Measurements from ENCODE around the gene NCKAP5. TPM values are rescaled to one million over a fixed set of nuclear protein-coding genes. Genes with fewer than 3 reads are reported as not detected.

Gene NCKAP5
- total and polyA plus RNA-seq, 10 donors: 0.39 to 6.0 (median 3.3) TPM

DNA sequence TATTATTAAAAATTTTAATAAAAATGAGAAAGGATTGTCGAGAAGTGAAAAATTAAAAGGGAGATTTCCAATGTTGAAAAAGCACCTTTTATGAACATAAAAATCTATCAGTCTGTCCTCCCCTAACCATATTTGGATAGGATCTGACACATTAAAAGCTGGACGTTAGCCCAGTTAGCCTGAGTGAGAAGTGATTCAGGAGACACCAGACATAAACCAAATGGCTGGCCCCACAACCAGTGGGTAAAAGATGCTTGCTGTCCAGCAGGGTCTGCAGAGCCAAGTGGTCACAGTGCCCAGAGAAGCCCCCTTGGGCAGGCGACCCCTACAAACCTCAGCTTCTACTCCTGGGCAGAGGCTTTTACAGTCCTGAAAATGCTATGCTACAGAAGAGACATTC, 644.5 kb downstream of the NCKAP5 start:
- Histone ChIP-seq H3K36me3 (no peaks in the 10 kb centered on the region), H3K4me3 (no peak overlapping the region), H3K9me3 (no peaks in the 10 kb centered on the region), H3K27ac (no peak overlapping the region), H3K4me1 (no peaks in the 10 kb centered on the region), H3K27me3 (replicated peaks in 1 of 7) (no peaks in the 10 kb centered on the region)
- TF ChIP-seq POLR2A (IDR thresholded peaks at IDR 0.05): no peak
- TF ChIP-seq, protein P1, sequence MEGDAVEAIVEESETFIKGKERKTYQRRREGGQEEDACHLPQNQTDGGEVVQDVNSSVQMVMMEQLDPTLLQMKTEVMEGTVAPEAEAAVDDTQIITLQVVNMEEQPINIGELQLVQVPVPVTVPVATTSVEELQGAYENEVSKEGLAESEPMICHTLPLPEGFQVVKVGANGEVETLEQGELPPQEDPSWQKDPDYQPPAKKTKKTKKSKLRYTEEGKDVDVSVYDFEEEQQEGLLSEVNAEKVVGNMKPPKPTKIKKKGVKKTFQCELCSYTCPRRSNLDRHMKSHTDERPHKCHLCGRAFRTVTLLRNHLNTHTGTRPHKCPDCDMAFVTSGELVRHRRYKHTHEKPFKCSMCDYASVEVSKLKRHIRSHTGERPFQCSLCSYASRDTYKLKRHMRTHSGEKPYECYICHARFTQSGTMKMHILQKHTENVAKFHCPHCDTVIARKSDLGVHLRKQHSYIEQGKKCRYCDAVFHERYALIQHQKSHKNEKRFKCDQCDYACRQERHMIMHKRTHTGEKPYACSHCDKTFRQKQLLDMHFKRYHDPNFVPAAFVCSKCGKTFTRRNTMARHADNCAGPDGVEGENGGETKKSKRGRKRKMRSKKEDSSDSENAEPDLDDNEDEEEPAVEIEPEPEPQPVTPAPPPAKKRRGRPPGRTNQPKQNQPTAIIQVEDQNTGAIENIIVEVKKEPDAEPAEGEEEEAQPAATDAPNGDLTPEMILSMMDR (IDR thresholded peaks at IDR 0.05 in 8 of 11, conservative IDR thresholded peaks at IDR 0.05 in 3 of 11): no peak
- TF ChIP-seq POLR2AphosphoS5 (IDR thresholded peaks at IDR 0.05): no peak
- 58 to 73% (median 68%) methylated on average over 3 of the region's 3 CpGs for WGBS, 5 donors
- no peak for DNase-seq
- intact Hi-C loops (cut with DNase I; ENCODE audit: low total_unique reads): no loop called here

DNA sequence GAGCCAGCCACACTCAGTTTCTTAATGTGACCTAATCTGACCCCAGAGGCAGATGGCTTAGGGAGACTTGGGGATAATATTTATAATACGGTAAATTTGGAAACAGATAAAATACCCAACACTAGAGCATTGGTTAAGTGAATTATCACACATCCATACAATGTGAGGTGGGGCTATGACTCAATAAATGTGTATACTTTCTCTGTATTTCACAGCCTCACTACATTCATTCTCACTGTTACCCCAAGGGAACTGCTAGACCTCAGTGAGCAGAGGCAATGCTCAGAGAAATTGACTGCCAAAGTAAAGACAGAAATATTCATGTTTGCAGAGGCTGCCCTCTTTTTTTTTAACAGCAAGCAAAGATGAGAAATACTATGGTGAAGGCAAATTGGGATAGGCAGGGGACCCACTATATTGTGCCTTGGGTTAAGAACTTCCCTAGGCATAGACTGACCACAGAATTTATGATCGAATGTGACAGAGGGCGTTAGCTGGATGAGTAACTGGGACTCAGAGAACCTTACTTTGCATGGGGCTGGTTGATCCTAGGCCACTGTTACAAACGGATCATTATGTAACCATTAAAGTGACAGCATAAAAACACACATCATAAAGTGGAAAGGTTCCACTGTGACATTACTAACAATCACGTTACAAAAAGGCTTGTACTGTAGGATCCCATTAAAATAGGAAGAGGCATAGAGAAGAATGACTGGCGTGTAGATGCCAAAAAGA, 652.3 kb downstream of the NCKAP5 start:
- WGBS, 5 donors: 73 to 83% (median 79%) methylated on average over 6 of the region's 6 CpGs
- no peak for DNase-seq
- intact Hi-C loops (cut with DNase I; ENCODE audit: low total_unique reads): no loop called here
- Histone ChIP-seq H3K4me3 (no peak overlapping the region), H3K27me3 (replicated peaks in 1 of 7) (no peaks in the 10 kb centered on the region), H3K27ac (no peak overlapping the region), H3K36me3 (no peaks in the 10 kb centered on the region), H3K9me3 (peaks cover 0 to 5% (median 0%) of the 10 kb centered on the region in 8 donors), H3K4me1 (no peaks in the 10 kb centered on the region)
- no peak for TF ChIP-seq POLR2A (IDR thresholded peaks at IDR 0.05)
- no peak for TF ChIP-seq POLR2AphosphoS5 (IDR thresholded peaks at IDR 0.05)
- TF ChIP-seq, protein P1 (IDR thresholded peaks at IDR 0.05 in 8 of 11, conservative IDR thresholded peaks at IDR 0.05 in 3 of 11): no peak

DNA sequence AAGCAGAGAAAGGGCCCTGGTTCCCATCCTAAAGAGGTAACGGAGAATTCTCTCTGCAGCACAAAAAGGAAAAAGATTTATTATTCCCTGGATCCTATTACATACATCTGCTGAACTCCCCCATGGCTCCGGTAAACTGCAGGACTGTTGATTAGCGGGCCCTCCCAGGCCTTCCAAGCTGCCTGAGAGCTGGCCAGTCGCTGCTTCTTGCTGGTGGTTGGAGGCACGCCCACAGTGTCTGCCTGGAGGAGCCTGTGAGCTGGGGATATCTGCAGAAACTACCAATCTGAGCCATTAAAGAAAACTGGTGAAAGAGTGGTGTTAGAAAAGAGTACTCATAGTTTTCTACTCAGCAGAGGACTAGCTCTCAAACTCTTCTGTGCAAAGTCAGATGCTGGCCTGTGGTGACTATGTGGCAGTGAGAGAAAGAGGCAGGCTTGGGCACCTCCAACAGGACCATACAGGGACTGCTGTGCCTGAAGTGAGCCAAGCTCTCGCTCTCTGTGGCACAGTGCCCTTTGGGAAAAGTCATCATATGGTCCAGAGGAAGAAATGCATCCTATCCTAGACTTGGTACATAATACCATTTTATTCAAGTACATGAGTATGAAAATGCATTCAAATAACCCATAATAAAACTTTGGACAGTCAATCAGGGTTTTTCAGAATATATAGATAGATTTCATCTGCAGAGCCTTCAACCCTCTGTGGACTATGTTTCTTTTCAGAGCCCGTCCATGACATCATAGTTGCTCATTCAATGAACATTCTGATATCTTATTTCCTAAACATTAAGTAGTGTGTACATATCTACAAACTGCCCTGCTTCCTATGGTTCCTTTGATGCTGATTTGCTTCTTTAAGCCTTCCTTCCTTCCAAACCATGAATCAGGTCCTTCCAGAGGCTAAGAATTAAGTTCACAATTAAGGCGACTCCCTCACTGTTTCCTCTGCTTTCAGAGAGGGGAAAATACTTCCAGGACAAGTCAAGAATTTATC, 656.2 kb downstream of the NCKAP5 start:
- TF ChIP-seq POLR2A (IDR thresholded peaks at IDR 0.05): no peak
- no peak for TF ChIP-seq POLR2AphosphoS5 (IDR thresholded peaks at IDR 0.05)
- TF ChIP-seq, protein P1 (IDR thresholded peaks at IDR 0.05 in 8 of 11, conservative IDR thresholded peaks at IDR 0.05 in 3 of 11): no peak
- H3K36me3 ChIP-seq: no peaks in the 10 kb centered on the region
- no peaks in the 10 kb centered on the region for H3K4me1 ChIP-seq
- no peak for DNase-seq
- peaks cover 0 to 17% (median 8%) of the 10 kb centered on the region in 8 donors for H3K9me3 ChIP-seq
- no peak overlapping the region for H3K4me3 ChIP-seq
- H3K27me3 ChIP-seq (replicated peaks in 1 of 7): no peaks in the 10 kb centered on the region
- 65 to 73% (median 68%) methylated on average over 8 of the region's 8 CpGs for WGBS, 5 donors
- intact Hi-C loops (cut with DNase I; ENCODE audit: low total_unique reads): no loop called here
- no peak overlapping the region for H3K27ac ChIP-seq

DNA sequence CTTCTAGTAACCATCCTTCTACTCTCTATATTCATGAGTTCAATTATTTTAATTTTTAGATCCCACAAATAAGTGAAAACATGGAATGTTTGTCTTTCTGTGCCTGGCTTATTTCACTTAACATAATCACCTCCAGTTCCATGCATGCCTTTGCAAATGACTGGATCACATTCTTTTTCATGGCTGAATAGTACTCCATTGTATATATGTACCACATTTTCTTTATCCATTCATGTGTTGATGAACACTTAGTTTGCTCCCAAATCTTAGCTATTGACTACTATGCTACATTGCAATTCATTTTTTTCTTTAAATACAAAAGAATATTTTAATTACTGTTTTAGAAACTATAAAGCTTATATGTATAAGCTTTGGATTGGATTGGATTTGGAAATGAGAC, 657.8 kb downstream of the NCKAP5 start:
- H3K36me3 ChIP-seq: no peaks in the 10 kb centered on the region
- no peaks in the 10 kb centered on the region for H3K27me3 ChIP-seq (replicated peaks in 1 of 7)
- no peak for DNase-seq
- H3K9me3 ChIP-seq: peaks cover 0 to 17% (median 8%) of the 10 kb centered on the region in 8 donors
- no peak overlapping the region for H3K4me3 ChIP-seq
- H3K4me1 ChIP-seq: no peaks in the 10 kb centered on the region
- intact Hi-C loops (cut with DNase I; ENCODE audit: low total_unique reads): no loop called here
- TF ChIP-seq, protein P1 (IDR thresholded peaks at IDR 0.05 in 8 of 11, conservative IDR thresholded peaks at IDR 0.05 in 3 of 11): no peak
- no peak for TF ChIP-seq POLR2AphosphoS5 (IDR thresholded peaks at IDR 0.05)
- TF ChIP-seq POLR2A (IDR thresholded peaks at IDR 0.05): no peak
- no peak overlapping the region for H3K27ac ChIP-seq

All from spleen (tissue), 11 donors.